Adrenal gland (tissue), 12 donors: ENCODE measurements around the gene RELCH. TPM values are rescaled to one million over a fixed set of nuclear protein-coding genes. Genes with fewer than 3 reads are reported as not detected.
"Not testable (repeated sequence)": the region's sequence is repeated elsewhere in the genome, so short reads cannot be mapped to it uniquely, and the experiment has no call there.

ENCODE experiments used
- DNase-seq, 7 donors: peaks; one replicate each; pipeline ENCODE4 v3.0.0-alpha.2; 2019 to 2020
- H3K27ac ChIP-seq, 5 donors: fragments of 200-600 bp; sonication (generic) in 4 of 5; 1 replicate in 3 of 5; 2 replicates in 2 of 5; pipeline versions ENCODE4 v1.5.1 to v1.8.0; 2016 to 2020; ENCODE audit warnings: mild to moderate bottlenecking in 1 of 5
- H3K27me3 ChIP-seq: fragments of 200-600 bp; 2 replicates; pipeline ENCODE4 v1.8.0; 2021
- H3K36me3 ChIP-seq, 2 donors: fragments of 200-600 bp; replicated peaks in 1 of 2; 1 replicate in 1 of 2; 2 replicates in 1 of 2; pipeline versions ENCODE4 v1.5.1 to v1.8.0; 2018 to 2022
- H3K4me1 ChIP-seq, 2 donors: fragments of 200-600 bp; replicated peaks in 1 of 2; 1 replicate in 1 of 2; 2 replicates in 1 of 2; pipeline versions ENCODE4 v1.5.1 to v1.8.0; 2018 to 2021
- H3K4me3 ChIP-seq, 4 donors: fragments of 200-600 bp; sonication (generic) in 3 of 4; one replicate each; pipeline ENCODE4 v1.5.1; 2016 to 2018
- H3K9me3 ChIP-seq, 3 donors: fragments of 200-600 bp; sonication (generic) in 1 of 3; replicated peaks in 1 of 3; 1 replicate in 2 of 3; 2 replicates in 1 of 3; pipeline versions ENCODE4 v1.5.1 to v1.8.0; 2016 to 2021
- CTCF ChIP-seq, 6 experiments: fragments of 450-650 bp in 4 of 6; fragments of 200-600 bp in 2 of 6; sonication (generic) in 1 of 6; IDR thresholded peaks; 1 replicate in 5 of 6; 2 replicates in 1 of 6; pipeline versions ENCODE4 v1.5.1 to v1.8.0; 2016 to 2021; ENCODE audit warnings: antibody characterized with exemption in 6 of 6, mild to moderate bottlenecking in 2 of 6, moderate library complexity in 1 of 6
- POLR2A ChIP-seq, 2 donors: fragments of 450-650 bp; IDR thresholded peaks; one replicate each; pipeline ENCODE4 v1.6.1; 2017; ENCODE audit warnings: antibody characterized with exemption in 2 of 2, mild to moderate bottlenecking in 2 of 2, moderate library complexity in 1 of 2
- WGBS, 4 donors: extraction: QIAGEN DNeasy Blood & Tissue Kit in 2 of 4; methylation state at CpG; one replicate each; pipeline versions ENCODE4 v1.1.5 to v1.1.7; 2013 to 2017; 5-methylcytosine and 5-hydroxymethylcytosine counted together
- intact Hi-C, 2 donors: fragments of 100-400 bp; cut with DNase I; formaldehyde crosslinking; loops; one replicate each; pipeline versions ENCODE4 v1.14.1 to v1.15.0; 2022 to 2023
- polyA plus RNA-seq, 3 donors: library from polyadenylated mRNA; stranded (reverse); fragments of 200-250 nt in 2 of 3; fragments of 350-450 nt in 1 of 3; fragmentation: Illumina TruSeq in 1 of 3; extraction: RNeasy Lipid Tissue Mini Kit (QIAGEN cat#74804) in 1 of 3; gene quantifications; one replicate each; pipeline ENCODE4 v1.2.3, GENCODE V29; 2013 to 2014
- total RNA-seq, 9 donors: library from RNA; depleted of rRNA in 4 of 9; stranded (reverse); fragments of >200 nt in 4 of 9; fragments of 120-200 nt in 1 of 9; fragmentation: NEBNext Ultra II Directional in 1 of 9; extraction: Animal tissue kit (Norgen Biotek cat#: 25700) in 1 of 9; gene quantifications; one replicate each; pipeline versions ENCODE4 v1.1.0 to v1.2.4, GENCODE V29; 2013 to 2023
- donor health status: healthy with polysubstance abuse.
- donor health status: Bipolar disorder and iron deficiency.
- donor health status: DM: yes; HTN: yes; CAD: no.
- donor health status: DM: no; HTN: no; CAD: no.
- donor health status: DM: no; HTN: no; CAD: no.
- donor health status: DM: yes; HTN: yes; CAD: no.

RELCH gene
- total and polyA plus RNA-seq, 12 donors, result 15.6 to 45.5 (median 26.2) TPM

- 90 to 97% (median 92%) methylated on average over 7 of the region's 7 CpGs for WGBS, 4 donors
- Histone ChIP-seq H3K4me1 (no peaks in the 10 kb centered on the region), H3K9me3 (no peaks in the 10 kb centered on the region), H3K27ac (no peak overlapping the region), H3K4me3 (no peak overlapping the region), H3K36me3 (no peaks in the 10 kb centered on the region), H3K27me3 (no peaks in the 10 kb centered on the region)
- intact Hi-C loops, result no loop called here
- no peak for DNase-seq
- no peak for TF ChIP-seq POLR2A (IDR thresholded peaks at IDR 0.05)
- no peak for TF ChIP-seq CTCF (IDR thresholded peaks at IDR 0.05)
Measured at GRCh38 chr18:62164310-62164709, 22.7 kb upstream of the RELCH start.

- DNase-seq, result no peak
- H3K4me3 ChIP-seq, result no peak overlapping the region
- 66 to 89% (median 76%) methylated on average over 5 of the region's 5 CpGs for WGBS, 4 donors
- H3K36me3 ChIP-seq, result no peaks in the 10 kb centered on the region
- H3K9me3 ChIP-seq, result no peaks in the 10 kb centered on the region
- H3K27me3 ChIP-seq, result no peaks in the 10 kb centered on the region
- TF ChIP-seq CTCF (IDR thresholded peaks at IDR 0.05), result no peak
- no peak for TF ChIP-seq POLR2A (IDR thresholded peaks at IDR 0.05)
- no peak overlapping the region for H3K27ac ChIP-seq
- intact Hi-C loops, result no loop called here
- no peaks in the 10 kb centered on the region for H3K4me1 ChIP-seq
Measured at GRCh38 chr18:62164855-62165487, 22.1 kb upstream of the RELCH start.

GRCh38 chr18:62165583-62165982, 21.5 kb upstream of the RELCH start:
- Histone ChIP-seq H3K9me3 (no peaks in the 10 kb centered on the region), H3K27ac (no peak overlapping the region), H3K27me3 (no peaks in the 10 kb centered on the region), H3K36me3 (no peaks in the 10 kb centered on the region), H3K4me1 (no peaks in the 10 kb centered on the region), H3K4me3 (no peak overlapping the region)
- TF ChIP-seq CTCF (IDR thresholded peaks at IDR 0.05) (no peak), POLR2A (IDR thresholded peaks at IDR 0.05) (no peak)
- 94 to 96% (median 95%) methylated on average over 3 of the region's 3 CpGs for WGBS, 4 donors
- DNase-seq, result no peak
- intact Hi-C loops, result no loop called here

GRCh38 chr18:62166524-62166923, 20.5 kb upstream of the RELCH start:
- DNase-seq, H3K36me3 ChIP-seq, H3K9me3 ChIP-seq, H3K27me3 ChIP-seq, H3K4me3 ChIP-seq, H3K27ac ChIP-seq, H3K4me1 ChIP-seq, intact Hi-C loops: not testable (repeated sequence)
- WGBS, 4 donors, result 89 to 100% (median 96%) methylated on average over 1 of the region's 1 CpG

- DNase-seq, result no peak
- no peaks in the 10 kb centered on the region for H3K4me1 ChIP-seq
- 88 to 97% (median 95%) methylated on average over 1 of the region's 1 CpG for WGBS, 4 donors
- no peak overlapping the region for H3K27ac ChIP-seq
- no peaks in the 10 kb centered on the region for H3K9me3 ChIP-seq
- intact Hi-C loops, result no loop called here
- H3K4me3 ChIP-seq, result no peak overlapping the region
- TF ChIP-seq POLR2A (IDR thresholded peaks at IDR 0.05), result no peak
- TF ChIP-seq CTCF (IDR thresholded peaks at IDR 0.05), result no peak
- H3K27me3 ChIP-seq, result no peaks in the 10 kb centered on the region
- H3K36me3 ChIP-seq, result no peaks in the 10 kb centered on the region
Measured at GRCh38 chr18:62170857-62171256, 16.2 kb upstream of the RELCH start.
